GM12878 (cell line): ENCODE results near the gene ZBTB34. TPM values are rescaled to one million over a fixed set of nuclear protein-coding genes. Genes with fewer than 3 reads are reported as not detected.

Experiments used
- ATAC-seq: fragments of 200-7000 bp; cut with Tn5 transposase; 3 replicates; pipeline ENCODE4 v1.9.1; 2020; ENCODE audit warnings: mild to moderate bottlenecking, moderate library complexity
- BruUV-seq: library from RNA; stranded (reverse); fragments of 400-500 nt; replicated peaks from 2 replicates; lab custom pipeline; 2021; lab: Mats Ljungman, UMichigan
- CTCF ChIA-PET: fragments of 300-600 bp; sonication (Branson Sonifier 250); formaldehyde crosslinking; extraction: SDS; loops from one replicate; lab custom pipeline; 2021; ENCODE audit warnings: inconsistent platforms; lab: Yijun Ruan, JAX
- POLR2A ChIA-PET: fragments of 350-600 bp; formaldehyde crosslinking; extraction: SDS; loops from one replicate; lab custom pipeline; 2021; ENCODE audit warnings: inconsistent platforms; lab: Charles Lee
- RAD21 ChIA-PET: fragments of 300-600 bp; sonication (Branson Sonifier 250); formaldehyde crosslinking; loops from one replicate; lab custom pipeline; 2023; ENCODE audit warnings: antibody characterized with exemption; ENCODE audit not compliant: unreplicated experiment; lab: Charles Lee
- SMC1A ChIA-PET: fragments of 300-600 bp; sonication (Branson Sonifier 250); formaldehyde crosslinking; loops from one replicate; lab custom pipeline; 2023; ENCODE audit not compliant: unreplicated experiment, uncharacterized antibody; lab: Charles Lee
- DNase-seq: peaks from one replicate; pipeline ENCODE4 v3.0.0-alpha.2; 2011; ENCODE audit warnings: low read depth, low spot score
- FAIRE-seq: peaks from 3 replicates; lab custom pipeline; 2011; peaks lifted over from hg19 to GRCh38; lab: Jason Lieb, UNC
- H2AFZ ChIP-seq: 2 replicates; pipeline ENCODE4 v1.6.0; 2011; ENCODE audit warnings: low read depth, low read length, control low read depth; ENCODE audit not compliant: control insufficient read depth
- H3K27ac ChIP-seq: 2 replicates; pipeline ENCODE4 v1.5.1; 2011; ENCODE audit warnings: control low read depth; ENCODE audit not compliant: control insufficient read depth, insufficient read depth
- H3K27me3 ChIP-seq, 2 experiments: replicated peaks in 1 of 2; 2 replicates each; pipeline versions ENCODE4 v1.6.0 to v1.6.1; 2011; ENCODE audit warnings: low read length in 1 of 2; ENCODE audit not compliant: control insufficient read depth in 2 of 2, insufficient read depth in 2 of 2
- H3K36me3 ChIP-seq, 2 experiments: 2 replicates each; pipeline ENCODE4 v1.5.1; 2011; ENCODE audit warnings: low read length in 1 of 2; ENCODE audit not compliant: control insufficient read depth in 2 of 2, insufficient read depth in 2 of 2
- H3K4me1 ChIP-seq: 2 replicates; pipeline ENCODE4 v1.6.1; 2011; ENCODE audit warnings: mild to moderate bottlenecking, low read length, moderate library complexity, mixed read lengths; ENCODE audit not compliant: control insufficient read depth, insufficient read depth
- H3K4me2 ChIP-seq: 2 replicates; pipeline ENCODE4 v1.6.0; 2011; ENCODE audit warnings: control low read depth; ENCODE audit not compliant: control insufficient read depth, insufficient read depth
- H3K4me3 ChIP-seq: fragments of 200-600 bp; sonication (generic); 2 replicates; pipeline ENCODE4 v1.5.1; 2016
- H3K79me2 ChIP-seq: 2 replicates; pipeline ENCODE4 v1.6.0; 2011; ENCODE audit warnings: low read length; ENCODE audit not compliant: control insufficient read depth, insufficient read depth
- H3K9ac ChIP-seq: 2 replicates; pipeline ENCODE4 v1.8.0; 2011; ENCODE audit warnings: low read length, control low read depth, mixed read lengths; ENCODE audit not compliant: control insufficient read depth, insufficient read depth
- H3K9me3 ChIP-seq: replicated peaks from 3 replicates; pipeline ENCODE4 v1.5.1; 2011; ENCODE audit warnings: mild to moderate bottlenecking, low read length; ENCODE audit not compliant: control insufficient read depth, insufficient read depth
- H4K20me1 ChIP-seq: 2 replicates; pipeline ENCODE4 v1.6.0; 2011; ENCODE audit not compliant: control insufficient read depth, insufficient read depth
- CBX5 ChIP-seq: sonication (generic); IDR thresholded peaks from 2 replicates; pipeline ENCODE4 v1.6.1; 2016; ENCODE audit warnings: low read depth, moderate library complexity, mild to moderate bottlenecking, inconsistent platforms
- HCFC1 ChIP-seq: fragments of 150-350 bp; IDR thresholded peaks from 2 replicates; pipeline ENCODE4 v1.6.1; 2014; ENCODE audit warnings: low read length
- IRF4 ChIP-seq: IDR thresholded peaks from 2 replicates; pipeline ENCODE4 v1.6.1; 2011; ENCODE audit warnings: low read depth, low read length
- MXI1 ChIP-seq: fragments of 150-350 bp; IDR thresholded peaks from 2 replicates; pipeline ENCODE4 v1.6.1; 2011; ENCODE audit warnings: low read depth, mild to moderate bottlenecking, inconsistent platforms, low read length, improper control_type of control experiment
- PKNOX1 ChIP-seq: fragments of 450-650 bp; IDR thresholded peaks from 2 replicates; pipeline ENCODE4 v1.6.1; 2016; ENCODE audit warnings: mild to moderate bottlenecking
- REST ChIP-seq: IDR thresholded peaks from 2 replicates; pipeline ENCODE4 v1.6.1; 2012; ENCODE audit warnings: mild to moderate bottlenecking, low read depth, low read length
- TAF1 ChIP-seq: IDR thresholded peaks from 2 replicates; pipeline ENCODE4 v1.6.1; 2011; ENCODE audit warnings: mild to moderate bottlenecking, low read depth, low read length, borderline replicate concordance
- WGBS: methylation state at CpG from one replicate; pipeline ENCODE4 v1.1.6; 2016; ENCODE audit warnings: low lambda C conversion rate; ENCODE audit not compliant: insufficient replicate concordance, insufficient coverage; ENCODE audit errors: missing lambda C conversion rate; 5-methylcytosine and 5-hydroxymethylcytosine counted together
- in situ Hi-C: fragments of 300-500 bp; cut with MboI; formaldehyde crosslinking; loops from 9 replicates; pipeline ENCODE4 v1.14.3; 2018; ENCODE audit warnings: mixed read lengths
- intact Hi-C: fragments of 100-400 bp; cut with micrococcal nuclease; formaldehyde crosslinking; loops from one replicate; pipeline ENCODE4 v1.14.2; 2022; ENCODE audit not compliant: unreplicated experiment
- polyA plus RNA-seq, 11 experiments: library from polyadenylated mRNA; depleted of rRNA in 4 of 11; unstranded in 6 of 11; stranded (reverse) in 5 of 11; fragments of >200 nt; fragmentation: Nextera tagmentation in 4 of 11; fragmentation: Illumina TruSeq in 1 of 11; extraction: Ambion mirVana in 4 of 11; extraction: Trizol in 1 of 11; gene quantifications; 1 replicate in 1 of 11; 2 replicates in 10 of 11; pipeline versions ENCODE4 v1.2.1 to v1.2.3, GENCODE V29; 2011 to 2016; ENCODE audit warnings: inconsistent platforms in 2 of 11, missing spikeins in 2 of 11, low read depth in 1 of 11
- total RNA-seq, 4 experiments: library from RNA; depleted of rRNA in 3 of 4; stranded (reverse); fragments of >200 nt in 3 of 4; fragmentation: Illumina TruSeq in 1 of 4; extraction: Trizol in 1 of 4; gene quantifications; 2 replicates each; pipeline versions ENCODE4 v1.2.1 to v1.2.3, GENCODE V29; 2013 to 2021
- TF ChIP-seq, protein P1 (sequence below): IDR thresholded peaks from 2 replicates; pipeline ENCODE4 v1.6.1; 2011; ENCODE audit warnings: mild to moderate bottlenecking, low read depth, low read length, moderate library complexity; ENCODE audit not compliant: insufficient replicate concordance
- TF ChIP-seq, protein P2 (sequence below): fragments of 450-650 bp; IDR thresholded peaks from 2 replicates; pipeline ENCODE4 v1.6.1; 2017; ENCODE audit warnings: mild to moderate bottlenecking, low read depth, inconsistent platforms; ENCODE audit not compliant: poor library complexity, severe bottlenecking

Gene ZBTB34
- total and polyA plus RNA-seq, 10 of the 15 experiments (the other 5 are each of a cell fraction or from before 2014, with no cell fraction given) = 0.71 to 11.3 (median 3.8) TPM

GRCh38 chr9:126833710-126834345 is 26.6 kb upstream of the ZBTB34 start:
- ChIA-PET SMC1A (interaction anchor here (0.6 to 1.7 kb wide), 6 partner anchors 12 to 69 kb away, joined by 3 to 10 read pairs (median 4); no protein-coding TSS in a partner anchor), CTCF (interaction anchor here (1.0 to 2.0 kb wide), 4 partner anchors 14 to 127 kb away, joined by 4 to 8 read pairs (median 6); no protein-coding TSS in a partner anchor), RAD21 (interaction anchor here (0.6 to 1.0 kb wide), 3 partner anchors 29 to 44 kb away, joined by 3 read pairs; partner anchors contain the start of gene ZBTB43), POLR2A (interaction anchor here (0.9 to 1.9 kb wide), 3 partner anchors 8 to 29 kb away, joined by 3 to 9 read pairs (median 5); partner anchors contain the start of gene ZBTB43)
- no peak for DNase-seq
- H4K20me1 ChIP-seq = no peaks in the 10 kb centered on the region; the same call in none of the 2 replicates
- H3K9me3 ChIP-seq = no peaks in the 10 kb centered on the region
- in situ Hi-C loops = no loop called here
- intact Hi-C loops = no loop called here
- 13% methylated on average over 8 of the region's 8 CpGs for WGBS
- H3K4me1 ChIP-seq = peaks cover 49% of the 10 kb centered on the region
- TF ChIP-seq MXI1 (no peak), TAF1 (no peak), IRF4 (no peak), CBX5 (no peak), REST (no peak), PKNOX1 (peak; percentile 88), HCFC1 (no peak)
- TF ChIP-seq, protein P1, sequence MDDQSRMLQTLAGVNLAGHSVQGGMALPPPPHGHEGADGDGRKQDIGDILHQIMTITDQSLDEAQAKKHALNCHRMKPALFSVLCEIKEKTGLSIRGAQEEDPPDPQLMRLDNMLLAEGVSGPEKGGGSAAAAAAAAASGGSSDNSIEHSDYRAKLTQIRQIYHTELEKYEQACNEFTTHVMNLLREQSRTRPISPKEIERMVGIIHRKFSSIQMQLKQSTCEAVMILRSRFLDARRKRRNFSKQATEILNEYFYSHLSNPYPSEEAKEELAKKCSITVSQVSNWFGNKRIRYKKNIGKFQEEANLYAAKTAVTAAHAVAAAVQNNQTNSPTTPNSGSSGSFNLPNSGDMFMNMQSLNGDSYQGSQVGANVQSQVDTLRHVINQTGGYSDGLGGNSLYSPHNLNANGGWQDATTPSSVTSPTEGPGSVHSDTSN = peak; percentile 32
- TF ChIP-seq, protein P2, sequence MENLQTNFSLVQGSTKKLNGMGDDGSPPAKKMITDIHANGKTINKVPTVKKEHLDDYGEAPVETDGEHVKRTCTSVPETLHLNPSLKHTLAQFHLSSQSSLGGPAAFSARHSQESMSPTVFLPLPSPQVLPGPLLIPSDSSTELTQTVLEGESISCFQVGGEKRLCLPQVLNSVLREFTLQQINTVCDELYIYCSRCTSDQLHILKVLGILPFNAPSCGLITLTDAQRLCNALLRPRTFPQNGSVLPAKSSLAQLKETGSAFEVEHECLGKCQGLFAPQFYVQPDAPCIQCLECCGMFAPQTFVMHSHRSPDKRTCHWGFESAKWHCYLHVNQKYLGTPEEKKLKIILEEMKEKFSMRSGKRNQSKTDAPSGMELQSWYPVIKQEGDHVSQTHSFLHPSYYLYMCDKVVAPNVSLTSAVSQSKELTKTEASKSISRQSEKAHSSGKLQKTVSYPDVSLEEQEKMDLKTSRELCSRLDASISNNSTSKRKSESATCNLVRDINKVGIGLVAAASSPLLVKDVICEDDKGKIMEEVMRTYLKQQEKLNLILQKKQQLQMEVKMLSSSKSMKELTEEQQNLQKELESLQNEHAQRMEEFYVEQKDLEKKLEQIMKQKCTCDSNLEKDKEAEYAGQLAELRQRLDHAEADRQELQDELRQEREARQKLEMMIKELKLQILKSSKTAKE = no peak
- no peak overlapping the region for H3K4me3 ChIP-seq
- H3K79me2 ChIP-seq = peaks cover 32% of the 10 kb centered on the region
- H3K27me3 ChIP-seq = no peaks in the 10 kb centered on the region
- BruUV-seq = no TSS peak
- FAIRE-seq = no peak
- no peak overlapping the region for H3K27ac ChIP-seq
- H3K4me2 ChIP-seq = no peak overlapping the region
- H3K36me3 ChIP-seq = peaks cover 7 to 22% of the 10 kb centered on the region in 2 experiments
- no peak overlapping the region for H3K9ac ChIP-seq
- ATAC-seq = no peak
- H2AFZ ChIP-seq = no peak overlapping the region
